ENCODE data around the gene FDPS. TPM values are rescaled to one million over a fixed set of nuclear protein-coding genes. Genes with fewer than 3 reads are reported as not detected.
A peak's percentile ranks its signal among the peaks of the same experiment; 100 is the strongest.

FDPS gene
- total RNA-seq, 1 donor from 2014 or later: 215 TPM

GRCh38 chr1:155342842-155343241 lies 34.2 kb downstream of the FDPS start:
- Mint-ChIP-seq H3K27me3 (ENCODE audit: insufficient read depth, low read depth) (no peaks in the 10 kb centered on the region), H3K27ac (no peak overlapping the region)

DNA sequence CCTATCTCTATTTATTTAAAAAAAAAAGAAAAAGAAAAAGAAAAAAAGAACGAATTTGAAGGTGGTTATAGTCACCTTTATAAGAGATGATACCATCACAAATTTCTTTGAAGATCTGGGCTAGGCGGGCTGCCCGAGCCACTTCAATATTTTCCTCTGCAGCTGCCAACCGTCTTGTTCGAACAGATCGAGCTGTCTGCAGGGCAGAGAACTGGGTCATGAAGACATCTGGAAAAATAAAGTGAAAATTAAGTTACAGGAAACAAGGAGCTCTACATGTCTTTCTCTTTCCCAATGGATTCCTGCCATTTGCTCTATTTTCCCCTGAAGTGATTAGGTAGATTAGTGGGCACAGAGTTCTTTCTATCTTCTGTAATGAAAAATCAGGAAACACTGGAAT lies 44.0 kb downstream of the FDPS start:
- DNase-seq (ENCODE audit: low spot score): no peak
- H3K4me1 ChIP-seq: no peaks in the 10 kb centered on the region
- H4K20me1 ChIP-seq (ENCODE audit: low read depth): no peaks in the 10 kb centered on the region
- H3K4me3 ChIP-seq: no peak overlapping the region
- Mint-ChIP-seq H3K4me1 (no peaks in the 10 kb centered on the region), H3K27ac (no peak overlapping the region), H3K9me3 (no peaks in the 10 kb centered on the region), H3K4me3 (no peak overlapping the region), H3K27me3 (ENCODE audit: insufficient read depth, low read depth) (no peaks in the 10 kb centered on the region), H3K36me3 (peaks cover 33% of the 10 kb centered on the region)
- H3K9ac ChIP-seq: no peak overlapping the region
- no peak for TF ChIP-seq EZH2phosphoT487 (IDR thresholded peaks at IDR 0.05)
- no peak for TF ChIP-seq EZH2 (IDR thresholded peaks at IDR 0.05)
- no peak for TF ChIP-seq CTCF (IDR thresholded peaks at IDR 0.05)
- no peaks in the 10 kb centered on the region for H3K79me2 ChIP-seq (ENCODE audit: low read depth)
- H3K36me3 ChIP-seq: peaks cover 18% of the 10 kb centered on the region
- no peaks in the 10 kb centered on the region for H3F3A ChIP-seq (ENCODE audit: low read depth)
- H3K27me3 ChIP-seq: no peaks in the 10 kb centered on the region
- no peak overlapping the region for H3K27ac ChIP-seq
- no peak overlapping the region for H2AFZ ChIP-seq (replicated peaks)
- no peaks in the 10 kb centered on the region for H3K9me3 ChIP-seq (ENCODE audit: low read depth)
- no peak overlapping the region for H3K4me2 ChIP-seq

More at GRCh38 chr1:155342842-155343241, 34.2 kb downstream of the FDPS start:
- Mint-ChIP-seq H3K36me3 (peaks cover 41% of the 10 kb centered on the region), H3K4me1 (no peaks in the 10 kb centered on the region), H3K4me3 (no peak overlapping the region), H3K9me3 (no peaks in the 10 kb centered on the region)
- no peak overlapping the region for H3K9ac ChIP-seq
- no peaks in the 10 kb centered on the region for H3K9me3 ChIP-seq (ENCODE audit: low read depth)
- no peaks in the 10 kb centered on the region for H3K4me1 ChIP-seq
- H3F3A ChIP-seq (ENCODE audit: low read depth): no peaks in the 10 kb centered on the region
- peaks cover 9% of the 10 kb centered on the region for H3K36me3 ChIP-seq
- no peaks in the 10 kb centered on the region for H3K79me2 ChIP-seq (ENCODE audit: low read depth)
- no peak for DNase-seq (ENCODE audit: low spot score)
- H3K27me3 ChIP-seq: no peaks in the 10 kb centered on the region
- no peak overlapping the region for H3K4me2 ChIP-seq
- no peak overlapping the region for H2AFZ ChIP-seq (replicated peaks)
- H3K27ac ChIP-seq: no peak overlapping the region
- H4K20me1 ChIP-seq (ENCODE audit: low read depth): no peaks in the 10 kb centered on the region
- TF ChIP-seq EZH2 (IDR thresholded peaks at IDR 0.05) (no peak), EZH2phosphoT487 (IDR thresholded peaks at IDR 0.05) (no peak), CTCF (IDR thresholded peaks at IDR 0.05) (no peak)
- no peak overlapping the region for H3K4me3 ChIP-seq

DNA sequence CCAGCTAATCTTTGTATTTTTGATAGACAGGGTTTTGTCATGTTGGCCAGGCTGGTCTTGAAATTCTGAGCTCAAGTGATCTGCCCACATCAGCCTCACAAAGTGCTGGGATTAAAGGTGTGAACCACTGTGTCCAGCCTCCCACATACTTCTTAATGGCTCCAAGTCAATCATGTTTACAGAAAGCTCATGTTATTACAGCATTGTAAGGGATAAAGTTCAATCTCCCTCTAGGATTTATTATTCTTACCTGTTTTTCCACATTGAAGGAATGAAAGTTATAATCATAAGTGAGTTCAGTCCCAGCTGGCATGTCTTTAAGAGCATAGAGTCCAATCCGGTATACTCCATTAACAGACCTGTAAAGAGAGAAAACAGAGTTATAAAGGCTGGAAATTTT lies 51.4 kb downstream of the FDPS start:
- TF ChIP-seq EZH2phosphoT487 (IDR thresholded peaks at IDR 0.05) (no peak), EZH2 (IDR thresholded peaks at IDR 0.05) (no peak)
- Histone ChIP-seq H3F3A (ENCODE audit: low read depth) (no peaks in the 10 kb centered on the region), H3K9ac (no peak overlapping the region), H2AFZ (replicated peaks) (no peak overlapping the region), H3K27me3 (no peaks in the 10 kb centered on the region), H3K36me3 (peaks cover 10% of the 10 kb centered on the region), H3K9me3 (ENCODE audit: low read depth) (no peaks in the 10 kb centered on the region), H3K4me1 (no peaks in the 10 kb centered on the region), H3K79me2 (ENCODE audit: low read depth) (no peaks in the 10 kb centered on the region), H4K20me1 (ENCODE audit: low read depth) (no peaks in the 10 kb centered on the region), H3K4me2 (no peak overlapping the region), H3K27ac (no peak overlapping the region), H3K4me3 (no peak overlapping the region)
- Mint-ChIP-seq H3K36me3 (peaks cover 18% of the 10 kb centered on the region), H3K27ac (no peak overlapping the region), H3K4me1 (no peaks in the 10 kb centered on the region), H3K4me3 (no peak overlapping the region), H3K9me3 (no peaks in the 10 kb centered on the region), H3K27me3 (ENCODE audit: insufficient read depth, low read depth) (no peaks in the 10 kb centered on the region)
- DNase-seq (ENCODE audit: low spot score): no peak

MicroRNA genes within 50 kb of the gene (microRNA counts, 767-probe panel; counts per million panel counts)
- 460 counts per million, percentile 90 among the panel's probes with 10 or more counts for microRNA hsa-miR-555

Small RNA genes within 50 kb of the gene (microRNA-seq; reads per million reads assigned to microRNA genes)
- not detected for gene MIR555

Small RNA genes within 50 kb of the gene (small RNA-seq; reads per million reads assigned to genes)
- not detected for gene RNU6-106P

Other genes with a start within 250 kb of the FDPS start
- 10.7 and 18.4 TPM in 2 replicates for gene EFNA4, start 245.1 kb upstream of the FDPS start, total RNA-seq (ENCODE audit: low replicate concordance)
- gene EFNA3, start 230.0 kb upstream of the FDPS start, total RNA-seq (ENCODE audit: low replicate concordance): 4.0 and 9.6 TPM in 2 replicates
- 0.34 and 0.65 TPM in 2 replicates for gene EFNA1, start 181.0 kb upstream of the FDPS start, total RNA-seq (ENCODE audit: low replicate concordance)
- gene SLC50A1, start 173.0 kb upstream of the FDPS start, total RNA-seq (ENCODE audit: low replicate concordance): 14.4 and 29.0 TPM in 2 replicates
- 16.8 and 133 TPM in 2 replicates for gene DPM3, start 168.3 kb upstream of the FDPS start, total RNA-seq (ENCODE audit: low replicate concordance)
- gene KRTCAP2, start 135.6 kb upstream of the FDPS start, total RNA-seq (ENCODE audit: low replicate concordance): 37.8 and 100 TPM in 2 replicates
- gene TRIM46, start 135.0 kb upstream of the FDPS start, total RNA-seq (ENCODE audit: low replicate concordance): 3.9 and 10.2 TPM in 2 replicates
- 19.3 and 30.4 TPM in 2 replicates for gene THBS3, start 101.0 kb upstream of the FDPS start, total RNA-seq (ENCODE audit: low replicate concordance)
- 25.6 and 46.5 TPM in 2 replicates for gene MTX1, start 100.2 kb upstream of the FDPS start, total RNA-seq (ENCODE audit: low replicate concordance)
- 4.8 and 14.9 TPM in 2 replicates for gene ENTREP3, start 53.4 kb upstream of the FDPS start, total RNA-seq (ENCODE audit: low replicate concordance)
- gene SCAMP3, start 46.5 kb upstream of the FDPS start, total RNA-seq (ENCODE audit: low replicate concordance): 21.8 and 44.8 TPM in 2 replicates
- gene CLK2, start 35.4 kb upstream of the FDPS start, total RNA-seq (ENCODE audit: low replicate concordance): 41.7 and 62.2 TPM in 2 replicates
- gene HCN3, start 31.4 kb upstream of the FDPS start, total RNA-seq (ENCODE audit: low replicate concordance): 1.9 and 5.9 TPM in 2 replicates
- 0.53 and 0.54 TPM in 2 replicates for gene PKLR, start 7.4 kb upstream of the FDPS start, total RNA-seq (ENCODE audit: low replicate concordance)
- gene RUSC1, start 12.0 kb downstream of the FDPS start, total RNA-seq (ENCODE audit: low replicate concordance): 17.0 and 43.4 TPM in 2 replicates

Measured in neural progenitor cell (in vitro differentiated cells).